HCT116 (cell line): Measurements from ENCODE around the gene BCS1L.

ENCODE experiments used
- CTCF ChIP-seq, 3 experiments: fragments of 200-600 bp in 1 of 3; sonication (generic) in 1 of 3; IDR thresholded peaks in 2 of 3; conservative IDR thresholded peaks in 1 of 3; 2 replicates each; pipeline ENCODE4 v1.5.1; 2012 to 2017; ENCODE audit warnings: low read depth in 2 of 3, low read length in 2 of 3, antibody characterized with exemption in 1 of 3, borderline replicate concordance in 1 of 3, control low read depth in 1 of 3, mild to moderate bottlenecking in 1 of 3, mixed read lengths in 1 of 3, mixed run types in 1 of 3, moderate library complexity in 1 of 3; ENCODE audit not compliant: insufficient read depth in 1 of 3
- EZH2 ChIP-seq: fragments of 200-600 bp; sonication (generic); IDR thresholded peaks from 2 replicates; pipeline ENCODE4 v1.6.1; 2017; ENCODE audit warnings: antibody characterized with exemption, mixed run types
- POLR2AphosphoS5 ChIP-seq: IDR thresholded peaks from 2 replicates; pipeline ENCODE4 v1.6.1; 2011; ENCODE audit warnings: mild to moderate bottlenecking, low read depth, low read length, moderate library complexity
- RAD21 ChIP-seq: IDR thresholded peaks from 2 replicates; pipeline ENCODE4 v1.6.1; 2012; ENCODE audit warnings: low read depth, mild to moderate bottlenecking
- ZFX ChIP-seq: fragments of 450-650 bp; IDR thresholded peaks from 2 replicates; pipeline ENCODE4 v1.6.1; 2017

GRCh38 chr2:218659988-218660358, 490 bp downstream of the BCS1L start:
- TF ChIP-seq CTCF (IDR thresholded peaks at IDR 0.05 in 2 of 3, conservative IDR thresholded peaks at IDR 0.05 in 1 of 3; ENCODE audit: borderline replicate concordance in 1 of 3, insufficient read depth in 1 of 3, low read depth in 2 of 3, low read length in 2 of 3) (no peak), EZH2 (no peak), RAD21 (no peak), ZFX (no peak), POLR2AphosphoS5 (no peak)
